Measurements from ENCODE around the gene CTAGE8. TPM values are rescaled to one million over a fixed set of nuclear protein-coding genes. Genes with fewer than 3 reads are reported as not detected.
"Not testable (repeated sequence)": the region's sequence is repeated elsewhere in the genome, so short reads cannot be mapped to it uniquely, and the experiment has no call there.

CTAGE8 gene, protein sequence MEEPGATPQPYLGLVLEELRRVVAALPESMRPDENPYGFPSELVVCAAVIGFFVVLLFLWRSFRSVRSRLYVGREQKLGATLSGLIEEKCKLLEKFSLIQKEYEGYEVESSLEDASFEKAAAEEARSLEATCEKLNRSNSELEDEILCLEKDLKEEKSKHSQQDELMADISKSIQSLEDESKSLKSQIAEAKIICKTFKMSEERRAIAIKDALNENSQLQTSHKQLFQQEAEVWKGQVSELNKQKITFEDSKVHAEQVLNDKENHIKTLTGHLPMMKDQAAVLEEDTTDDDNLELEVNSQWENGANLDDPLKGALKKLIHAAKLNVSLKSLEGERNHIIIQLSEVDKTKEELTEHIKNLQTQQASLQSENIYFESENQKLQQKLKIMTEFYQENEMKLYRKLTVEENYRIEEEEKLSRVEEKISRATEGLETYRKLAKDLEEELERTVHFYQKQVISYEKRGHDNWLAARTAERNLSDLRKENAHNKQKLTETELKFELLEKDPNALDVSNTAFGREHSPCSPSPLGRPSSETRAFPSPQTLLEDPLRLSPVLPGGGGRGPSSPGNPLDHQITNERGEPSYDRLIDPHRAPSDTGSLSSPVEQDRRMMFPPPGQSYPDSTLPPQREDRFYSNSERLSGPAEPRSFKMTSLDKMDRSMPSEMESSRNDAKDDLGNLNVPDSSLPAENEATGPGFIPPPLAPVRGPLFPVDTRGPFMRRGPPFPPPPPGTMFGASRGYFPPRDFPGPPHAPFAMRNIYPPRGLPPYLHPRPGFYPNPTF
- total RNA-seq (ENCODE audit: low replicate concordance) = 0.50 and 1.8 TPM in 2 replicates

DNA sequence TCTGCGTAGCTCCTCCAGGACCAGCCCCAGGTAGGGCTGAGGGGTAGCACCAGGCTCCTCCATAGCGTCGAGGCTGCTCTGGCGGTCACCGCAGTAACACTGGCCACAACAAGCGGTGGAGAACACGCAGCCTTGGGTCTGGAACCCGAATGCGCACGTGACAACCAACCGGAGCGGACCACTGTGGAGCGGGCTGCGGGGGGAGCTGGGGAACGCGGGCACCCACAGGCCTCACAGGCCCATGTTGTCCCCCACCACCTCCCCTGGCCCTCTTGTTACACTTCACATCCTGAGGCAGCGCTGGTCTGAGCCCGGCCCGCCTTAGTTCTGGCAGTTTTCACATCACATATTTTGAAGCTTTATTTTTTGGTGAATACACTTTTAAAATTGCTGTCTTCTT, at the start of gene CTAGE8:
Gene CTAGE8, minus strand, starts transcription at position 101 of the 400 bp plus-strand sequence. Its CDS starts 38 bp downstream, at position 63.
- DNase-seq (ENCODE audit: low spot score); H3K79me2 ChIP-seq (ENCODE audit: low read depth); H3K9ac ChIP-seq; H3K4me2 ChIP-seq; H3F3A ChIP-seq (ENCODE audit: low read depth); H3K9me3 ChIP-seq (ENCODE audit: low read depth); H3K27me3 Mint-ChIP-seq (ENCODE audit: insufficient read depth, low read depth); H3K27ac Mint-ChIP-seq; H3K4me3 Mint-ChIP-seq; H3K4me1 ChIP-seq; H4K20me1 ChIP-seq (ENCODE audit: low read depth); H3K27me3 ChIP-seq; H3K36me3 ChIP-seq; H3K27ac ChIP-seq; H2AFZ ChIP-seq (replicated peaks); H3K4me1 Mint-ChIP-seq; H3K36me3 Mint-ChIP-seq; H3K4me3 ChIP-seq; H3K9me3 Mint-ChIP-seq: not testable (repeated sequence)

DNA sequence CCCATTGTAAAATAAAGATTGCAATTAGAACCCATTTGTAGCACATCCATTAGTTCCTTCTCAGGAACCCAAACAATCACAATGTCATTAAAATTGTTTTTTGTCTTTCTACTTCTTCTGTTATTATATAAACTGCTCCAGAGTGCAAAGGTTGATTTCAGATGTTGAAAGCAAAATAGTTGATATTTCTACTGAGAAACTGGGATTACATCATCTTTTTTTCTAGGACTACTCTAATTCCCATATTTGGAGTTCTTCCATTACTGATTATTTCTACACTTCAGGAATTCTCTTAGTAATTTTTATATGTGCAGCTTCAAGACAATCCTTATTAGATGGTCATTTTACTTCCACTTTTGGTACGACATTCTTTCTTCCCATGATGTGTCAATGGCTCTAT, 48.4 kb upstream of the CTAGE8 start:
- H3F3A ChIP-seq (ENCODE audit: low read depth); H3K27me3 Mint-ChIP-seq (ENCODE audit: insufficient read depth, low read depth); H3K27me3 ChIP-seq; H3K4me3 ChIP-seq; H2AFZ ChIP-seq (replicated peaks); H3K9ac ChIP-seq; H3K79me2 ChIP-seq (ENCODE audit: low read depth); H3K4me3 Mint-ChIP-seq; H3K36me3 ChIP-seq; DNase-seq (ENCODE audit: low spot score); H3K27ac ChIP-seq; H3K9me3 ChIP-seq (ENCODE audit: low read depth); H3K27ac Mint-ChIP-seq; H3K9me3 Mint-ChIP-seq; H4K20me1 ChIP-seq (ENCODE audit: low read depth); H3K4me1 Mint-ChIP-seq; H3K4me2 ChIP-seq; H3K4me1 ChIP-seq; H3K36me3 Mint-ChIP-seq: not testable (repeated sequence)

GRCh38 chr7:144311872-144312469, 42.9 kb upstream of the CTAGE8 start, which contains the start of gene OR2A1:
Gene OR2A1, plus strand, starts transcription at chr7:144312419. Its CDS starts 5,706 bp downstream, at chr7:144318125.
- H3K27ac Mint-ChIP-seq; DNase-seq (ENCODE audit: low spot score); H3K4me1 Mint-ChIP-seq; H2AFZ ChIP-seq (replicated peaks); H3K9me3 Mint-ChIP-seq; H3K27me3 ChIP-seq; H3K9me3 ChIP-seq (ENCODE audit: low read depth); H3K36me3 ChIP-seq; H3K79me2 ChIP-seq (ENCODE audit: low read depth); H4K20me1 ChIP-seq (ENCODE audit: low read depth); H3K4me2 ChIP-seq; H3K4me3 ChIP-seq; H3K27me3 Mint-ChIP-seq (ENCODE audit: insufficient read depth, low read depth); H3K27ac ChIP-seq; H3K4me3 Mint-ChIP-seq; H3F3A ChIP-seq (ENCODE audit: low read depth); H3K4me1 ChIP-seq; H3K9ac ChIP-seq; H3K36me3 Mint-ChIP-seq: not testable (repeated sequence)

DNA sequence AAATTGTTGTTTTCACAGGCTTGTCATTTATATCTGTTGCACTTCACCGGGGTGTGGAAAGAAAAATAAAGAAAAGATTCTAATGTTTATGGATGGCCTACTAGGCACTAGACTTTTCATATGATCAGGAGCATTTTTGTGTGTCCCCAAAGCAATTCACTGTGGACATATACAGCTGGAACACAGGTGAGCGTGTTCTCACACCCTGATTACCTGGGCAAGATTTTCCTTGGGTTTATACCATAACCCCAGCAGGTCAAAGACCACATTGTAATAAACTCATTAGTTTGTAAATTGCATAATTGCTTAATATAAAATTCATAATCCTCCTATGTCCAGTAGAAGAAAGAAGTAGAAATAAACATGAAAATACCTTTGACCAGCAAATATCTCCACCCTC, 42.1 kb upstream of the CTAGE8 start:
- H2AFZ ChIP-seq (replicated peaks); H3K36me3 ChIP-seq; H3K4me2 ChIP-seq; H3K27ac ChIP-seq; H3K4me3 ChIP-seq; DNase-seq (ENCODE audit: low spot score); H3K79me2 ChIP-seq (ENCODE audit: low read depth); H3K9me3 Mint-ChIP-seq; H3K9me3 ChIP-seq (ENCODE audit: low read depth); H3K9ac ChIP-seq; H3K36me3 Mint-ChIP-seq; H3K27me3 Mint-ChIP-seq (ENCODE audit: insufficient read depth, low read depth); H3K4me1 ChIP-seq; H3F3A ChIP-seq (ENCODE audit: low read depth); H3K27ac Mint-ChIP-seq; H4K20me1 ChIP-seq (ENCODE audit: low read depth); H3K4me1 Mint-ChIP-seq; H3K27me3 ChIP-seq; H3K4me3 Mint-ChIP-seq: not testable (repeated sequence)

DNA sequence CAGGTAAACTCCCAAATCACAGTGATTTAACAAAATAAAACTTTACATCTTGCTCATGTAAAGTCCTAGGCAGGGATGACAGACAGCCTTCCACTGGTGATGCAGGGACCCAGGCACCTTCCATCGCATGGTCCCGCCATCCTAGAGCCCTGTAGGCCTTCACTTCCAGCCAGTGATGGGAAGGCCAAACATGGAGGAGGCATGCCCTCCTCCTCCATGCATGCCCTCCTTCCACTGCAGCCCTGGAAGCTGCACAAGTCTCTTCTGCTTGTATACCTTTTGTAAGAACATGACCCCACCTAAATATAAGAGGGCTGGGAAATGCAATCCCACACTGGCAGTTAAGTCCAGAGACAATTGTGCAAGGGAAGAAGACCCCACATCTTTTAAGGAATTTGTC, 40.6 kb upstream of the CTAGE8 start:
- H4K20me1 ChIP-seq (ENCODE audit: low read depth); H3K36me3 ChIP-seq; H3K36me3 Mint-ChIP-seq; DNase-seq (ENCODE audit: low spot score); H3K9me3 Mint-ChIP-seq; H3K27me3 Mint-ChIP-seq (ENCODE audit: insufficient read depth, low read depth); H3K4me3 Mint-ChIP-seq; H3K9ac ChIP-seq; H3F3A ChIP-seq (ENCODE audit: low read depth); H3K4me3 ChIP-seq; H3K4me1 Mint-ChIP-seq; H2AFZ ChIP-seq (replicated peaks); H3K4me1 ChIP-seq; H3K9me3 ChIP-seq (ENCODE audit: low read depth); H3K27ac ChIP-seq; H3K27ac Mint-ChIP-seq; H3K27me3 ChIP-seq; H3K4me2 ChIP-seq; H3K79me2 ChIP-seq (ENCODE audit: low read depth): not testable (repeated sequence)

GRCh38 chr7:144305156-144305555, 36.1 kb upstream of the CTAGE8 start:
- not testable (repeated sequence) for H3K27me3 Mint-ChIP-seq (ENCODE audit: insufficient read depth, low read depth); H3K4me1 ChIP-seq; H3K36me3 ChIP-seq; H3K79me2 ChIP-seq (ENCODE audit: low read depth); H3K4me1 Mint-ChIP-seq; H3K9ac ChIP-seq; H3K4me2 ChIP-seq; H3K27me3 ChIP-seq; DNase-seq (ENCODE audit: low spot score); H3K27ac ChIP-seq; H4K20me1 ChIP-seq (ENCODE audit: low read depth); H3K4me3 Mint-ChIP-seq; H3K36me3 Mint-ChIP-seq; H3K27ac Mint-ChIP-seq; H3K4me3 ChIP-seq; H3F3A ChIP-seq (ENCODE audit: low read depth); H2AFZ ChIP-seq (replicated peaks); H3K9me3 Mint-ChIP-seq; H3K9me3 ChIP-seq (ENCODE audit: low read depth)

GRCh38 chr7:144303607-144304006, 34.5 kb upstream of the CTAGE8 start:
- H3K79me2 ChIP-seq (ENCODE audit: low read depth); DNase-seq (ENCODE audit: low spot score); H3K4me3 Mint-ChIP-seq; H3K36me3 ChIP-seq; H3K9me3 ChIP-seq (ENCODE audit: low read depth); H3K27me3 ChIP-seq; H3K27me3 Mint-ChIP-seq (ENCODE audit: insufficient read depth, low read depth); H3K9ac ChIP-seq; H3K4me1 Mint-ChIP-seq; H3K36me3 Mint-ChIP-seq; H3K9me3 Mint-ChIP-seq; H3K27ac ChIP-seq; H4K20me1 ChIP-seq (ENCODE audit: low read depth); H3K27ac Mint-ChIP-seq; H3K4me3 ChIP-seq; H3K4me1 ChIP-seq; H3F3A ChIP-seq (ENCODE audit: low read depth); H2AFZ ChIP-seq (replicated peaks); H3K4me2 ChIP-seq: not testable (repeated sequence)

All from neural progenitor cell (in vitro differentiated cells).